Mucosa of descending colon (tissue), 3 donors: Measurements from ENCODE around the gene DNM3. TPM values are rescaled to one million over a fixed set of nuclear protein-coding genes. Genes with fewer than 3 reads are reported as not detected.
A peak's percentile ranks its signal among the peaks of the same experiment; 100 is the strongest.

ENCODE experiments used
- ATAC-seq: fragments of 200-7000 bp; cut with Tn5 transposase; one replicate; pipeline ENCODE4 v1.9.1; 2020; ENCODE audit warnings: mild to moderate bottlenecking, moderate library complexity
- DNase-seq, 3 donors: peaks; one replicate each; pipeline ENCODE4 v3.0.0-alpha.2; 2020
- H3K36me3 ChIP-seq: fragments of 200-600 bp; one replicate; pipeline ENCODE4 v1.8.0; 2021; ENCODE audit warnings: low read depth, mild to moderate bottlenecking
- H3K4me1 ChIP-seq: fragments of 200-600 bp; one replicate; pipeline ENCODE4 v1.8.0; 2021; ENCODE audit warnings: low read depth, mild to moderate bottlenecking
- H3K4me3 ChIP-seq: fragments of 200-600 bp; one replicate; pipeline ENCODE4 v1.8.0; 2021; ENCODE audit warnings: mild to moderate bottlenecking
- H3K9me3 ChIP-seq: fragments of 200-600 bp; one replicate; pipeline ENCODE4 v1.8.0; 2021; ENCODE audit warnings: mild to moderate bottlenecking
- CTCF ChIP-seq: fragments of 200-600 bp; IDR thresholded peaks from one replicate; pipeline ENCODE4 v1.8.0; 2022; ENCODE audit warnings: antibody characterized with exemption, mild to moderate bottlenecking
- intact Hi-C, 2 donors: fragments of 100-400 bp; cut with DNase I in 1 of 2; cut with micrococcal nuclease in 1 of 2; formaldehyde crosslinking; loops; one replicate each; pipeline versions ENCODE4 v1.11.0 to v1.11.1; 2022; cut with DNase I, micrococcal nuclease
- total RNA-seq, 3 donors: library from RNA; stranded (reverse); fragmentation: NEBNext Ultra II Directional in 2 of 3; extraction: Animal tissue kit (Norgen Biotek cat#: 25700) in 2 of 3; gene quantifications; one replicate each; pipeline versions ENCODE4 v1.2.1 to v1.2.4, GENCODE V29; 2021 to 2023
- donor health status: DM: no; HTN: no; CAD: no; lungs with moderate emphysema.
- donor health status: DM: no; HTN: no; CAD: no.
- donor health status: DM: no; HTN: yes; CAD: no.

The DNM3 gene
- total RNA-seq, 3 donors from 2014 or later: 1.4 to 6.4 (median 2.1) TPM

- no peak for ATAC-seq
- intact Hi-C loops: no loop called here
- H3K4me1 ChIP-seq: peaks cover 3% of the 10 kb centered on the region
- H3K9me3 ChIP-seq: no peaks in the 10 kb centered on the region
- DNase-seq: no peak
- TF ChIP-seq CTCF: no peak
- no peaks in the 10 kb centered on the region for H3K36me3 ChIP-seq
- no peak overlapping the region for H3K4me3 ChIP-seq
These were observed 320.9 kb downstream of the DNM3 start for GRCh38 chr1:172162236-172162635.

- intact Hi-C loops: no loop called here
- DNase-seq: no peak
- no peak for ATAC-seq
- no peaks in the 10 kb centered on the region for H3K36me3 ChIP-seq
- H3K9me3 ChIP-seq: no peaks in the 10 kb centered on the region
- no peak overlapping the region for H3K4me3 ChIP-seq
- peaks cover 4% of the 10 kb centered on the region for H3K4me1 ChIP-seq
- no peak for TF ChIP-seq CTCF
These were observed 322.4 kb downstream of the DNM3 start for GRCh38 chr1:172163498-172164215.

DNA sequence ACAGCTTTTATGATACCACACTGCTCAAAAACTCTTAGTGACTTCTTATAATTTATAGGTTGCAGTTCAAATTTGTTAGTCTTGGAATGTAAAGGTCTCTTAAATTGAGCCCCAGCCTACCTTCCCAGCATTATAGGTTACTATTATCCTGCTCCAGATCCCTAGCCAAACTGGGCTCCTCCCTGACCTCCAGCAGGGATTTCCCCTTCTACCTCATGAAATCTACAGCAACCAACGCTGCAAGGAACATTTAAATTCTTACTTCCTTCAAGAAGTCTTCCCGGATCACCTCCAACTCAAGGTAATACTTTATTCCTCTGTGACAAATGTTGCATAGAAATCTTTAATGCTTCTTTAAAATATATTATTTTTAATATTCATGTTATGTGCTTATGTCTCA lies 324.1 kb downstream of the DNM3 start:
- no peak for TF ChIP-seq CTCF
- intact Hi-C loops: no loop called here
- no peak overlapping the region for H3K4me3 ChIP-seq
- H3K9me3 ChIP-seq: no peaks in the 10 kb centered on the region
- H3K4me1 ChIP-seq: peaks cover 9% of the 10 kb centered on the region
- ATAC-seq (peak; percentile 77), DNase-seq (peak in 1 of 3 donors; percentile 10)
- no peaks in the 10 kb centered on the region for H3K36me3 ChIP-seq

DNA sequence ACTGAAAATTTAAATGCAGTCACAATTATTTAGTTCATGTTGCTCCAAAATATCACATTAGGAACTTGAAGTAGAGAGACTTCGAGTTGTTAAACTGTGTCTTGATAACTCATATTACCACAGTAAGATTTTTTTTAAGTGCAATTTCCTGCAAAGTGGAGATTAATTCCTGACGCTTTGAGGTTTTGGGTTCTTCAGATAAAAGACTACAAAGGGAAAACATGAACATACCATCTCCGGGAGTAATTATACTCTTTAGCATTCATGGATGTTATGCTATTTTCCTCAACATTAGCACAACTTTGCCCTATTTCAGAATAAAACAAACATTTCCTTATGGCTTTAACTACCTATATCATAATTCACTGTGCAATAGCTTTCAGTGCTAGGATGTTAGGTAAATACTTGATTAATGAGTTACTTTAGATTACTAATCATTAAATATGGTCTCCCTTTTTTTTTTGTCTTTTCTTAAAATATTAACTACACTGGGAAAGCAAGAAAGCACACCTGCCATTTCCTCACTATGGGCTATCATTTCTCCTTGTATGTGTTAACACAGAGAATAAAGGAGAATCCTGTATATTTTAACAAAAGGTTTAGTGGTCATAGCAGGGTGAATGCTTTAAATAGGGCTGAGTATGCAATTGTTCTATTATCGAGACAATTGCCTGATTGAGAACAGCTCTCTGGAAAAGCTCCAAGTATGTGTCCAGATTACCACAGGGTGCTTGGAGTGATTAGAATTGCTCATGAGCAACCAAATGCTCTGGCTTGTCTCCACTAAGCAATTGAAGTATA lies 326.7 kb downstream of the DNM3 start:
- Histone ChIP-seq H3K4me3 (no peak overlapping the region), H3K9me3 (no peaks in the 10 kb centered on the region), H3K4me1 (peaks cover 9% of the 10 kb centered on the region), H3K36me3 (no peaks in the 10 kb centered on the region)
- ATAC-seq: peak; percentile 83
- intact Hi-C loops: no loop called here
- no peak for DNase-seq
- no peak for TF ChIP-seq CTCF

- no peaks in the 10 kb centered on the region for H3K9me3 ChIP-seq
These were observed 327.2 kb downstream of the DNM3 start for GRCh38 chr1:172168597-172168872.

More at GRCh38 chr1:172168597-172168872, 327.2 kb downstream of the DNM3 start:
- H3K4me1 ChIP-seq: peaks cover 9% of the 10 kb centered on the region
- no peaks in the 10 kb centered on the region for H3K36me3 ChIP-seq
- no peak for DNase-seq
- TF ChIP-seq CTCF: no peak
- intact Hi-C loops: no loop called here
- no peak for ATAC-seq
- H3K4me3 ChIP-seq: no peak overlapping the region
